Right hindlimb (tissue), 1 donor: ENCODE measurements around the gene SLC25A15.
"Not testable (repeated sequence)": the region's sequence is repeated elsewhere in the genome, so short reads cannot be mapped to it uniquely, and the experiment has no call there.

ENCODE experiments used
- DNase-seq: peaks from one replicate; pipeline ENCODE4 v3.0.0-alpha.2; 2018

Gene SLC25A15

GRCh38 chr13:40782971-40783370, 6.4 kb upstream of the SLC25A15 start:
- not testable (repeated sequence) for DNase-seq

- no peak for DNase-seq
Measured at GRCh38 chr13:40784540-40784939, 4.9 kb upstream of the SLC25A15 start.

- no peak for DNase-seq
Measured at GRCh38 chr13:40786568-40786996, 2.8 kb upstream of the SLC25A15 start.

- no peak for DNase-seq
Measured at GRCh38 chr13:40787062-40787461, 2.3 kb upstream of the SLC25A15 start.

- DNase-seq, result not testable (repeated sequence)
Measured at GRCh38 chr13:40788540-40789274, 704 bp upstream of the SLC25A15 start.

GRCh38 chr13:40790154-40790616, 774 bp downstream of the SLC25A15 start:
- DNase-seq, result no peak

- DNase-seq, result no peak
Measured at GRCh38 chr13:40792284-40793051, 3.1 kb downstream of the SLC25A15 start.

- DNase-seq, result no peak
Measured at GRCh38 chr13:40793339-40793738, 3.9 kb downstream of the SLC25A15 start.

- no peak for DNase-seq
Measured at GRCh38 chr13:40794414-40795368, 5.3 kb downstream of the SLC25A15 start.

- DNase-seq, result no peak
Measured at GRCh38 chr13:40796649-40797048, 7.2 kb downstream of the SLC25A15 start.

- no peak for DNase-seq
Measured at GRCh38 chr13:40798380-40798779, 9.0 kb downstream of the SLC25A15 start.

GRCh38 chr13:40799508-40799907, 10.1 kb downstream of the SLC25A15 start:
- DNase-seq, result no peak

- DNase-seq, result no peak
Measured at GRCh38 chr13:40800559-40800958, 11.1 kb downstream of the SLC25A15 start.

GRCh38 chr13:40801255-40802217, 12.1 kb downstream of the SLC25A15 start:
- DNase-seq, result no peak

GRCh38 chr13:40803316-40803715, 13.9 kb downstream of the SLC25A15 start:
- no peak for DNase-seq

- no peak for DNase-seq
Measured at GRCh38 chr13:40806241-40806640, 16.8 kb downstream of the SLC25A15 start.

- no peak for DNase-seq
Measured at GRCh38 chr13:40809471-40809870, 20.1 kb downstream of the SLC25A15 start.

- no peak for DNase-seq
Measured at GRCh38 chr13:40812102-40812501, 22.7 kb downstream of the SLC25A15 start.

GRCh38 chr13:40812724-40813445, 23.5 kb downstream of the SLC25A15 start:
- no peak for DNase-seq

- no peak for DNase-seq
Measured at GRCh38 chr13:40813667-40814454, 24.4 kb downstream of the SLC25A15 start.
